Mesendoderm (in vitro differentiated cells): ENCODE measurements around the gene GSTCD.
"Not testable (repeated sequence)": the region's sequence is repeated elsewhere in the genome, so short reads cannot be mapped to it uniquely, and the experiment has no call there.

ENCODE experiments used
- DNase-seq: peaks from one replicate; pipeline ENCODE4 v3.0.0; 2013
- H2AK5ac ChIP-seq: 2 replicates; pipeline ENCODE4 v1.6.1; 2013; ENCODE audit warnings: low read length, inconsistent platforms
- H2BK120ac ChIP-seq: 2 replicates; pipeline ENCODE4 v1.6.1; 2013; ENCODE audit warnings: low read depth, mild to moderate bottlenecking, low read length, moderate library complexity, mixed read lengths
- H2BK15ac ChIP-seq: replicated peaks from 2 replicates; pipeline ENCODE4 v1.6.1; 2013; ENCODE audit warnings: low read depth, mild to moderate bottlenecking, moderate library complexity
- H2BK5ac ChIP-seq: 2 replicates; pipeline ENCODE4 v1.6.1; 2013; ENCODE audit warnings: low read length, inconsistent platforms
- H3K18ac ChIP-seq: 2 replicates; pipeline ENCODE4 v1.6.1; 2013; ENCODE audit warnings: mild to moderate bottlenecking, low read length, mixed read lengths
- H3K23ac ChIP-seq: one replicate; pipeline ENCODE4 v1.6.1; 2013; ENCODE audit warnings: low read length
- H3K27ac ChIP-seq: 2 replicates; pipeline ENCODE4 v1.5.1; 2013; ENCODE audit warnings: low read depth, mild to moderate bottlenecking, inconsistent platforms, low read length, moderate library complexity
- H3K27me3 ChIP-seq: 2 replicates; pipeline ENCODE4 v1.6.1; 2013; ENCODE audit warnings: low read length, control low read depth, mild to moderate bottlenecking, inconsistent platforms; ENCODE audit not compliant: insufficient read depth, poor library complexity
- H3K36me3 ChIP-seq: 2 replicates; pipeline ENCODE4 v1.6.1; 2013; ENCODE audit warnings: low read length, inconsistent platforms; ENCODE audit not compliant: control insufficient read depth, insufficient read depth
- H3K4ac ChIP-seq: one replicate; pipeline ENCODE4 v1.6.1; 2013; ENCODE audit warnings: low read depth, mild to moderate bottlenecking, low read length, moderate library complexity
- H3K4me1 ChIP-seq: 2 replicates; pipeline ENCODE4 v1.6.1; 2013; ENCODE audit warnings: low read depth, low read length, inconsistent platforms; ENCODE audit not compliant: control insufficient read depth
- H3K4me2 ChIP-seq: 2 replicates; pipeline ENCODE4 v1.6.1; 2013; ENCODE audit warnings: low read length
- H3K4me3 ChIP-seq: 2 replicates; pipeline ENCODE4 v1.5.1; 2013; ENCODE audit warnings: mild to moderate bottlenecking, low read length
- H3K56ac ChIP-seq: one replicate; pipeline ENCODE4 v1.6.1; 2013; ENCODE audit warnings: low read length
- H3K79me1 ChIP-seq: 2 replicates; pipeline ENCODE4 v1.6.1; 2013; ENCODE audit warnings: low read length, inconsistent platforms
- H3K79me2 ChIP-seq: 2 replicates; pipeline ENCODE4 v1.6.1; 2013; ENCODE audit warnings: mild to moderate bottlenecking, low read length; ENCODE audit not compliant: control insufficient read depth, insufficient read depth
- H3K9ac ChIP-seq: 2 replicates; pipeline ENCODE4 v1.6.1; 2013; ENCODE audit warnings: low read length, inconsistent platforms
- H4K5ac ChIP-seq: one replicate; pipeline ENCODE4 v1.6.1; 2013; ENCODE audit warnings: low read length
- H4K8ac ChIP-seq: one replicate; pipeline ENCODE4 v1.6.1; 2013; ENCODE audit warnings: low read depth, mild to moderate bottlenecking, control low read depth, low read length, moderate library complexity
- WGBS: extraction: QIAGEN DNeasy Blood & Tissue Kit; methylation state at CpG from one replicate; pipeline ENCODE4 v1.1.7; 2013; ENCODE audit warnings: low lambda C conversion rate, missing lambda C conversion rate; ENCODE audit not compliant: insufficient coverage; ENCODE audit errors: extremely low coverage; 5-methylcytosine and 5-hydroxymethylcytosine counted together

The GSTCD gene

GRCh38 chr4:105719204-105719603 is 10.6 kb downstream of the GSTCD start:
- Histone ChIP-seq H2AK5ac (no peak overlapping the region), H4K8ac (no peak overlapping the region), H3K4ac (no peak overlapping the region), H3K27me3 (no peaks in the 10 kb centered on the region), H2BK120ac (no peak overlapping the region), H3K79me2 (peaks cover 5% of the 10 kb centered on the region), H3K79me1 (peaks cover 7% of the 10 kb centered on the region), H4K5ac (no peak overlapping the region), H3K36me3 (no peaks in the 10 kb centered on the region), H3K27ac (no peak overlapping the region), H3K18ac (no peak overlapping the region), H3K4me2 (no peak overlapping the region), H3K9ac (no peak overlapping the region), H2BK5ac (no peak overlapping the region), H3K23ac (no peak overlapping the region), H2BK15ac (no peak overlapping the region), H3K56ac (no peak overlapping the region), H3K4me1 (no peaks in the 10 kb centered on the region), H3K4me3 (no peak overlapping the region)
- WGBS, result no CpG with 5 or more reads among the region's 2 CpGs
- no peak for DNase-seq

GRCh38 chr4:105725623-105726022 is 17.0 kb downstream of the GSTCD start:
- no CpG with 5 or more reads among the region's 2 CpGs for WGBS
- Histone ChIP-seq H3K79me2 (no peaks in the 10 kb centered on the region), H2BK120ac (no peak overlapping the region), H3K27ac (no peak overlapping the region), H2BK5ac (no peak overlapping the region), H4K5ac (no peak overlapping the region), H3K36me3 (no peaks in the 10 kb centered on the region), H3K4ac (no peak overlapping the region), H3K4me1 (no peaks in the 10 kb centered on the region), H3K23ac (no peak overlapping the region), H4K8ac (no peak overlapping the region), H3K4me3 (no peak overlapping the region), H3K79me1 (no peaks in the 10 kb centered on the region), H2AK5ac (no peak overlapping the region), H3K27me3 (no peaks in the 10 kb centered on the region), H3K9ac (no peak overlapping the region), H2BK15ac (no peak overlapping the region), H3K4me2 (no peak overlapping the region), H3K56ac (no peak overlapping the region), H3K18ac (no peak overlapping the region)
- no peak for DNase-seq

- no CpG with 5 or more reads among the region's 4 CpGs for WGBS
- H3K18ac ChIP-seq, result not testable (repeated sequence)
Observed at GRCh38 chr4:105729895-105730294, 21.3 kb downstream of the GSTCD start.

GRCh38 chr4:105735217-105735616 is 26.6 kb downstream of the GSTCD start:
- not testable (repeated sequence) for H3K27ac ChIP-seq, H3K4ac ChIP-seq, H3K27me3 ChIP-seq, H3K4me3 ChIP-seq, H2BK5ac ChIP-seq, H3K36me3 ChIP-seq, H2BK15ac ChIP-seq, DNase-seq, H4K5ac ChIP-seq, H2BK120ac ChIP-seq, H3K4me1 ChIP-seq, H4K8ac ChIP-seq, H3K56ac ChIP-seq, H3K79me2 ChIP-seq, H3K79me1 ChIP-seq, H3K23ac ChIP-seq, H3K9ac ChIP-seq, H3K18ac ChIP-seq, H2AK5ac ChIP-seq, H3K4me2 ChIP-seq
- no CpG with 5 or more reads among the region's 10 CpGs for WGBS

More at GRCh38 chr4:105729895-105730294, 21.3 kb downstream of the GSTCD start:
- not testable (repeated sequence) for H3K79me2 ChIP-seq, H2AK5ac ChIP-seq, H3K4me3 ChIP-seq, H3K4me1 ChIP-seq, H2BK120ac ChIP-seq, H3K4me2 ChIP-seq, H3K56ac ChIP-seq, H2BK15ac ChIP-seq, H3K4ac ChIP-seq, H3K9ac ChIP-seq, H3K79me1 ChIP-seq, H3K27ac ChIP-seq, DNase-seq, H3K23ac ChIP-seq, H2BK5ac ChIP-seq, H3K27me3 ChIP-seq, H4K8ac ChIP-seq, H3K36me3 ChIP-seq, H4K5ac ChIP-seq

- no peak overlapping the region for H2BK15ac ChIP-seq
- H3K18ac ChIP-seq, result no peak overlapping the region
- no peak overlapping the region for H3K4me2 ChIP-seq
- no peak for DNase-seq
- H3K23ac ChIP-seq, result no peak overlapping the region
- no peak overlapping the region for H4K8ac ChIP-seq
- no peak overlapping the region for H3K56ac ChIP-seq
- H3K4me1 ChIP-seq, result no peaks in the 10 kb centered on the region
- no peak overlapping the region for H2AK5ac ChIP-seq
- H3K79me1 ChIP-seq, result peaks cover 4% of the 10 kb centered on the region
- no peaks in the 10 kb centered on the region for H3K79me2 ChIP-seq
- H3K27ac ChIP-seq, result no peak overlapping the region
- no peaks in the 10 kb centered on the region for H3K36me3 ChIP-seq
- no peak overlapping the region for H2BK5ac ChIP-seq
- WGBS, result no CpG with 5 or more reads among the region's 2 CpGs
- H3K9ac ChIP-seq, result no peak overlapping the region
- no peak overlapping the region for H3K4ac ChIP-seq
- no peaks in the 10 kb centered on the region for H3K27me3 ChIP-seq
- H2BK120ac ChIP-seq, result no peak overlapping the region
- H3K4me3 ChIP-seq, result no peak overlapping the region
- H4K5ac ChIP-seq, result no peak overlapping the region
Observed at GRCh38 chr4:105741548-105741947, 33.0 kb downstream of the GSTCD start.

GRCh38 chr4:105748222-105748621 is 39.6 kb downstream of the GSTCD start:
- Histone ChIP-seq H4K8ac (no peak overlapping the region), H3K79me1 (no peaks in the 10 kb centered on the region), H3K27ac (no peak overlapping the region), H3K4me1 (no peaks in the 10 kb centered on the region), H3K18ac (no peak overlapping the region), H3K4me2 (no peak overlapping the region), H3K4ac (no peak overlapping the region), H3K56ac (no peak overlapping the region), H2BK15ac (no peak overlapping the region), H3K79me2 (no peaks in the 10 kb centered on the region), H4K5ac (no peak overlapping the region), H2BK120ac (no peak overlapping the region), H2AK5ac (no peak overlapping the region), H3K4me3 (no peak overlapping the region), H3K36me3 (no peaks in the 10 kb centered on the region), H3K23ac (no peak overlapping the region), H2BK5ac (no peak overlapping the region), H3K27me3 (no peaks in the 10 kb centered on the region), H3K9ac (no peak overlapping the region)
- no CpG with 5 or more reads among the region's 3 CpGs for WGBS
- DNase-seq, result no peak
